Measurements from ENCODE around the gene SPATA25.

GRCh38 chr20:45905505-45906079, 18.2 kb upstream of the SPATA25 start:
- TF ChIP-seq CTCF (IDR thresholded peaks at IDR 0.05), result no peak
- TF ChIP-seq POLR2A (IDR thresholded peaks at IDR 0.05), result no peak
